GM18909 (cell line): ENCODE measurements around the gene HSDL2.
"Not testable (repeated sequence)": the region's sequence is repeated elsewhere in the genome, so short reads cannot be mapped to it uniquely, and the experiment has no call there.

Experiments
- ATAC-seq: cut with Tn5 transposase; IDR thresholded peaks from one replicate; pipeline ENCODE4 v1.9.1; 2021; ENCODE audit warnings: mild to moderate bottlenecking; ENCODE audit not compliant: unreplicated experiment, poor library complexity

Gene HSDL2

GRCh38 chr9:112493393-112494137 lies 113.7 kb downstream of the HSDL2 start:
- ATAC-seq, result no peak

GRCh38 chr9:112494153-112494552 lies 114.2 kb downstream of the HSDL2 start:
- no peak for ATAC-seq

GRCh38 chr9:112495614-112496013 lies 115.7 kb downstream of the HSDL2 start:
- no peak for ATAC-seq

GRCh38 chr9:112496074-112496722 lies 116.3 kb downstream of the HSDL2 start:
- no peak for ATAC-seq

DNA sequence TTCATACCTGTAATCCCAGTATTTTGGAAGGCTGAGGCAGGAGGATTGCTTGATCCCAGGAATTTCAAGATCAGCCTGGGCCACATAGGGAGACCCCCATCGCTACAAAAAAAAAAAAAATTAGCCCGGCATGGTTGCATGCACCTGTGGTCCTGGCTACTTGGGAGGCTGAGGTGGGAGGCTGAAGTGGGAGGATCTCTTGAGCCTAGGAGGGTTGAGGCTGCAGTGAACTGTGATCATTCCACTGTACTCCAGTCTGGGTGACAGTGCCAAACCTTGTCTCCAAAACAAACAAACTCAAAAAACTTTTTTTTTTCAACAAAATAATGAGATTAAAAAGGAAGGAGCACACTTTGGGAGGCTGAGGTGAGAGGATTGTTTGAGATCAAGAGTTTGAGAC lies 120.9 kb downstream of the HSDL2 start:
- ATAC-seq, result no peak

GRCh38 chr9:112501287-112501686 lies 121.4 kb downstream of the HSDL2 start:
- ATAC-seq, result no peak

DNA sequence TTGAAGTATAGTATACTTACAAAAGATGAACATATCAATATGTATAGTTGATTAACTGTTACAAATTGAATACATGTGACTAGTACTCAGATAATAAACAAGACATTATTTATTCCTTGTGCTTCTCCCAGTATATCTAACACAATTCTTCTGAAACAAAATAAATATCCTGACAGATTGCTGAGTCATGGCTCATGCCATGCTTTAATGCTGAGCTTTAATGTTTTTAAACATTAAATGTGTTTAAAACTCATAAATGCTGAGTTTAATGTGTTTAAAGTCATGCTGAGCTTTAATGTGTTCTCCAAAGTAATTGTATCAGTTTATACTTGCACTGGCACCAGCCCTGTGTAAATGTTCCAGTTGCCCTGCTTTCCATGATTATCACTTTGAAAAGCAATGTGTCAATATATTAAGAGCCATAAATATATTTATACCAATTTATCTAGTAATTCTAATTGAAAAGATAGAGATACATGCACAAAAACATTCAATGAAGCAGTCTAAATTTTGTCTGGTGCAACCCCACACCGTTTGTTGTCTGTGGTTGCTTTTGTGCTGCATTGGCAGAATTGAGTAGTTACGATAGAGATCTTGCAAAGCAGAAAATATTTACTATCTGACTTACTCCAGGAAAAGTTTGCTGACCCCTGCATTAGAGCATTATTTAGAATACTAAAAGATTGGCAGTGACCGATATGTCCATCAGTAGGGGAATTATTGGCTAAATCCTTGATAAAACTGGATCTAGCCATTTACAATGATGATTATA lies 122.5 kb downstream of the HSDL2 start:
- no peak for ATAC-seq

DNA sequence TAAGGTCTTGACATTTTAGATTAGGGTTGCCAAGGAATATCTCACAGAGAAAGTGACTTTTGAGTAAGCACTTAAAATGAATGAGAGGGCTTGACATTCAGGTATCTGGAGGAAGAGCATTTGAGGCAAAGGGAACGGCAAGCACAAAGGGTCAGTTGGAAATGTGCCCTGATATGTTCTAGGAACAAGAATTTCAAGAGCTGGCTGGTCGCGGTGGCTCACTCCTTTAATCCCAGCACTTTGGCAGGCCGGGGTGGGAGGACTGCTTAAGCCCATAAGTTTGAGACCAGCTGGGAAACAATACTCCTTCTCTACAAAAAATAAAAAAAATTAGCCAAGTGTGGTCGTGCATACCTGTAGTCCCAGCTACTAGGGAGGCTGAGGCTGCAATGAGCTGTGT lies 123.3 kb downstream of the HSDL2 start:
- no peak for ATAC-seq

DNA sequence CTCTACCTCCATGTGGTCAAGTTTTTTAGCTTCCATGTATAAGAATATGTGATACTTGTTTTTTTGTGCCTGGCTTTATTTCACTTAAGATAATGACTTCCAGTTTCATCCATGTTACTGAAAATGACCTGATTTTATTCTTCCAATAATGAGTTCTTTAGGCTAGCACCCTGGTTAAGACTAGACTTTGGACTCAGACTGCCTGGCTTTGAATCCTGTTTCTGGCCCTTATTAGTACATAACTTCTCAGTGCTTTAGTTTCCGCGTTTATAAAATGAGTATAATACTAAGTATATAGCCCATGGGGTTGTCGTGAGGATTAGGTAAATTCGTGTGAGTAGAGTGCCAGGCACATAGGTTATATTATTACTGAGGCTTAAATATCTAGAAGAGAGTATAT lies 125.2 kb downstream of the HSDL2 start:
- no peak for ATAC-seq

- ATAC-seq, result no peak
These were observed 125.7 kb downstream of the HSDL2 start for GRCh38 chr9:112505607-112506006.

- ATAC-seq, result no peak
These were observed 126.7 kb downstream of the HSDL2 start for GRCh38 chr9:112506571-112506970.

DNA sequence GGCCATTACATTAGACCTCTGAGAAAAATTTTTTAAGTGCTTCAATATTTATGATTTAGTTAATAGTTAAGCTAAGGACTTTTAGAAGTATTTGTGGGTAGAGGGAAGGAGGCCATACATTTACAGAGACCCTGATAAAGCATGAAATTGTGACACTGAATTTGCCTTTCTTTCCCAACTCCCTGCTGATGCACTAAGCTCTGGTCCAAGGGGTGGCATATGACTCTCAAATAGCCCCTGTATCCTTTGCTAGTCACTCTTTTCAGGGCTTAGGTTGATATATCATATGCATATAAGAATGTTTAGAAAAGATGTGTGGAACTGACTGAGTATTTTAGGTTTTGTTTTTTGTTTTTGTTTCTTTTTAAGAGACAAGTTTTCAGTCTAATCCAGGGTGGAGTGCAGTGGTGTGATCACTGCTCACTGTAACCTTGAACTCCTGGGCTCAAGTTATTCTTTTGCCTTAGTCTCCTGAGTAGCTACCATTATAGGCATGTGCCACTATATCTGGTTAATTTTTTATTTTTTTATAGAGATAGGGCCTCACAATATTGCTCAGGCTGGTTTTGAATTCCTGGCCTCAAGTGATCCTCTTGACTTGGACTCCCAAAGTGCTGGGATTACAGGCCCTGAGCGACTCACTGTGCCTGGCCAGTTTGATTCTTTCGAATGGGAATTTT lies 127.2 kb downstream of the HSDL2 start:
- no peak for ATAC-seq

GRCh38 chr9:112508377-112508776 lies 128.5 kb downstream of the HSDL2 start:
- no peak for ATAC-seq

DNA sequence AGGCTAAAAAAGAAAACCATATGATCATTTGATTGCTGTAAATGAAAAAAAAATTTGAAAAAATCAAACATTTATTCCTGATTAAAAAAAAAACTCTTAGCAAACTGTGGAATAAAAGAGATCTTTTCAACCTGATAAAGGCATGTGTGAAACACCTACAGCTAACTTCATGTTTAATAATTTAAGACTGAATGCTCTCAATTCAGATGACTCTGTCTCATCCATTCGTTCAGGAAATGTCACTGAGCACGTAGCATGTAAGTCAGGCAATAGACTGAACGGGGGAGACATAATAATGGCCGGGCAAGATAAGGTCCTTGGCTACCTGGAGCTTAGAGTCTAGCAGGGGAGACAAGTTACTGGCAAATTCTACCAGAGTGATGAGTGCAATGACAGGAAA lies 132.5 kb downstream of the HSDL2 start:
- ATAC-seq, result not testable (repeated sequence)

DNA sequence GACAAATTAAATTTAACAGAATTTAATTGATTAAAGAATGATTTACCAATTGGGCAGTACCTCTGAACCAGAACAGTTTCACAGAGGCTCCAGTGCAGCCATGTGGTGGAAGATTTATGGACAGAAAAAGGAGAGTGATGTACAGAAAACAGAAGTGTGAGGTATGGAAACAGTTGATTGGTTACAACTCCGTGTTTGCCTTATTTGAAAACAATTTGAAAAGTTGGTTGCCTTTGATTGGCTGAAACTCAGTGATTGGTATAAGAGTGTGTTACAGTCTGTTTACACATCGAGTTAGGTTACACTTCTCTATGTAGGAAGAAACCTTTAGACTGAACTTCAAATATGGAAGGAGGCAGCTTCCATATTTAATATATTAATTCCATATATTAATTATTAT lies 136.9 kb downstream of the HSDL2 start:
- ATAC-seq, result no peak

- no peak for ATAC-seq
These were observed 140.2 kb downstream of the HSDL2 start for GRCh38 chr9:112520069-112520468.

DNA sequence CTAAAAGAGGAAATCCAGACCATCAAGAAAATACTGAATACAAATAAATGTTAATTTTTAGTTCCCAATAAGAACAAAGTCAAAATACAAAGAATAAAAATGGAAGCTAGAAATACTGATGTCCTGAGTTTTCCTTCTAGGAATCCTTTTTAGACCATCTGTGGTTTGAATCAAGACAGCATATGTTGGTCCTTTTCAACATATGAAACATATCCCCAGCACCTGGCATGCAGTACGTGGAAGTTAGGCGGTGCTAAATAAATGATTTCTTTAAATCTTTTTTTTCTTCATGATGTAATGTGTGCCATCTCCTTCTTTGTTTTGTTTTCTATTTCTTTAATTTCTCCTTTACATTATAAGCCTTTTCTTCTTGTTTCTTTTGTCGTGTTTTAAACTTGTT lies 140.7 kb downstream of the HSDL2 start:
- no peak for ATAC-seq
